ENCODE results near the gene CNTFR. TPM values are rescaled to one million over a fixed set of nuclear protein-coding genes. Genes with fewer than 3 reads are reported as not detected.
A peak's percentile ranks its signal among the peaks of the same experiment; 100 is the strongest.

CNTFR gene
- total and polyA plus RNA-seq, 2 of the 8 experiments (the other 6 are each of a cell fraction or from before 2014, with no cell fraction given): 1.2 to 4.2 TPM

- 71% methylated on average over 2 of the region's 2 CpGs; no CpG with 5 or more reads in 1 of the 2 experiments for WGBS, 2 experiments (ENCODE audit: extremely low coverage in 1 of 2, insufficient coverage in 1 of 2, insufficient read length in 1 of 2, insufficient replicate concordance in 2 of 2, low coverage in 1 of 2, low lambda C conversion rate in 2 of 2, missing lambda C conversion rate in 1 of 2)
- H3K23me2 ChIP-seq (ENCODE audit: low read depth, low read length): peaks cover 6% of the 10 kb centered on the region
- no peak overlapping the region for H2BK20ac ChIP-seq (ENCODE audit: low read length)
- H3K27ac ChIP-seq (ENCODE audit: low read depth, low read length): no peak overlapping the region
- POLR2A ChIA-PET (ENCODE audit: partially characterized antibody): interaction anchor here (0.7 to 1.5 kb wide), 2 partner anchors 9 to 11 kb away, joined by 3 to 4 read pairs; no protein-coding TSS in a partner anchor
- H4K20me1 ChIP-seq (replicated peaks in 1 of 2; ENCODE audit: control insufficient read depth in 1 of 2, insufficient read depth in 2 of 2, low read length in 2 of 2): no peaks in the 10 kb centered on the region
- H3K4me1 ChIP-seq (replicated peaks in 1 of 4; ENCODE audit: control insufficient read depth in 3 of 4, insufficient read depth in 4 of 4, low read length in 3 of 4): peaks cover 0 to 17% (median 8%) of the 10 kb centered on the region in 4 experiments; a peak in 6 of 7 replicates
- H3K36me3 ChIP-seq (ENCODE audit: control insufficient read depth in 2 of 4, insufficient read depth in 4 of 4, low read length in 3 of 4): no peaks in the 10 kb centered on the region
- H3K14ac ChIP-seq (ENCODE audit: insufficient read length): no peak overlapping the region
- no peak overlapping the region for H3K23ac ChIP-seq (ENCODE audit: insufficient read length)
- no peak overlapping the region for H4K91ac ChIP-seq (replicated peaks; ENCODE audit: insufficient read length, low read length)
- H3K9ac ChIP-seq (replicated peaks in 1 of 4; ENCODE audit: extremely low read depth in 1 of 4, low read depth in 3 of 4, low read length in 3 of 4): no peak overlapping the region
- H4K8ac ChIP-seq (ENCODE audit: extremely low read depth, insufficient read depth, low read length): no peak overlapping the region
- H3K79me1 ChIP-seq (ENCODE audit: low read depth, low read length): no peaks in the 10 kb centered on the region
- H3K56ac ChIP-seq (replicated peaks; ENCODE audit: insufficient read length, low read depth, low read length): no peak overlapping the region
- H3K79me2 ChIP-seq (ENCODE audit: control insufficient read depth in 1 of 2, insufficient read depth in 2 of 2, low read length in 2 of 2): no peaks in the 10 kb centered on the region
- CTCF ChIA-PET (ENCODE audit: partially characterized antibody): interaction anchor here (0.8 to 6.2 kb wide), 32 partner anchors 11 to 266 kb away, joined by 3 to 53 read pairs (median 4); partner anchors contain the start of gene SIGMAR1
- H3K4me2 ChIP-seq (ENCODE audit: insufficient read depth in 1 of 2, low read depth in 2 of 2, low read length in 2 of 2): no peak overlapping the region
- no peak overlapping the region for H2BK12ac ChIP-seq (ENCODE audit: low read depth, low read length)
- no peak overlapping the region for H3K4ac ChIP-seq (replicated peaks; ENCODE audit: insufficient read length, low read depth, low read length)
- TF ChIP-seq TEAD4 (IDR thresholded peaks at IDR 0.05; ENCODE audit: low read depth, low read length) (no peak), FOSL1 (IDR thresholded peaks at IDR 0.05; ENCODE audit: insufficient read depth, low read depth, low read length) (no peak), GTF2F1 (IDR thresholded peaks at IDR 0.05; ENCODE audit: borderline replicate concordance, low read depth, low read length) (no peak), RFX5 (IDR thresholded peaks at IDR 0.05; ENCODE audit: borderline replicate concordance, low read depth, low read length) (no peak), RAD21 (IDR thresholded peaks at IDR 0.05 in 1 of 2, conservative IDR thresholded peaks at IDR 0.05 in 1 of 2; ENCODE audit: low read depth in 2 of 2, low read length in 2 of 2) (peak; percentile 48 to 57), CTCF (IDR thresholded peaks at IDR 0.05; ENCODE audit: control extremely low read depth in 1 of 3, insufficient read depth in 1 of 3, low read depth in 1 of 3, low read length in 3 of 3) (peak in 2 of 3 experiments; percentile 16 to 52; a peak in 3 of 4 replicates)
- no peak overlapping the region for H2BK5ac ChIP-seq (ENCODE audit: low read depth, low read length)
- H3K9me3 ChIP-seq (ENCODE audit: insufficient read depth in 2 of 2, low read depth in 1 of 2, low read length in 1 of 2): no peaks in the 10 kb centered on the region
- no peak overlapping the region for H2AK5ac ChIP-seq (ENCODE audit: low read depth, low read length)
- no peak overlapping the region for H2BK120ac ChIP-seq (replicated peaks; ENCODE audit: low read depth, low read length)
- FAIRE-seq (no peak), DNase-seq (ENCODE audit: low read depth in 1 of 2, low spot score in 2 of 2) (no peak)
- peaks cover 1 to 14% (median 11%) of the 10 kb centered on the region in 4 experiments; a peak in 6 of 7 replicates for H3K27me3 ChIP-seq (replicated peaks in 1 of 4; ENCODE audit: control insufficient read depth in 3 of 4, extremely low read depth in 1 of 4, insufficient read depth in 3 of 4, low read length in 3 of 4)
- H3K18ac ChIP-seq (ENCODE audit: extremely low read depth, low read length): no peak overlapping the region
- H2BK15ac ChIP-seq (ENCODE audit: low read length): no peak overlapping the region
- no peak overlapping the region for H4K5ac ChIP-seq (ENCODE audit: insufficient read length, low read depth, low read length)
- no peak overlapping the region for H3K4me3 ChIP-seq (ENCODE audit: extremely low read depth in 1 of 4, insufficient read depth in 2 of 4, low read depth in 3 of 4, low read length in 4 of 4)
- no peak overlapping the region for H2AFZ ChIP-seq (ENCODE audit: low read length)
These were observed 70.1 kb downstream of the CNTFR start for GRCh38 chr9:34519321-34520020.

Data from H1 (cell line).